Left ventricle myocardium inferior (tissue), 1 donor: ENCODE measurements around the gene SEMA4B. TPM values are rescaled to one million over a fixed set of nuclear protein-coding genes. Genes with fewer than 3 reads are reported as not detected.

Experiments
- DNase-seq: peaks from one replicate; pipeline ENCODE4 v3.0.0-alpha.2; 2020
- H3K27ac ChIP-seq: fragments of 200-600 bp; replicated peaks from 2 replicates; pipeline ENCODE4 v1.8.0; 2021
- H3K27me3 ChIP-seq: fragments of 200-600 bp; 2 replicates; pipeline ENCODE4 v1.8.0; 2021; ENCODE audit warnings: low read depth
- H3K36me3 ChIP-seq: fragments of 200-600 bp; 2 replicates; pipeline ENCODE4 v1.8.0; 2021
- H3K4me1 ChIP-seq: fragments of 200-600 bp; 2 replicates; pipeline ENCODE4 v1.8.0; 2021
- H3K4me3 ChIP-seq: fragments of 200-600 bp; 2 replicates; pipeline ENCODE4 v1.8.0; 2021; ENCODE audit warnings: mild to moderate bottlenecking, moderate library complexity
- H3K9me3 ChIP-seq: fragments of 200-600 bp; replicated peaks from 2 replicates; pipeline ENCODE4 v1.8.0; 2021
- intact Hi-C: fragments of 100-400 bp; cut with micrococcal nuclease; formaldehyde crosslinking; loops from one replicate; pipeline ENCODE4 v1.11.0; 2022
- total RNA-seq: library from RNA; stranded (reverse); fragmentation: NEBNext Ultra II Directional; extraction: Animal tissue kit (Norgen Biotek cat#: 25700); gene quantifications from one replicate; pipeline ENCODE4 v1.2.1, GENCODE V29; 2021
- TF ChIP-seq, protein P1 (sequence below): fragments of 200-600 bp; IDR thresholded peaks from 2 replicates; pipeline ENCODE4 v1.8.0; 2021; ENCODE audit warnings: antibody characterized with exemption, mild to moderate bottlenecking, borderline replicate concordance
- donor health status: DM: no; HTN: yes; CAD: no; lungs with severe emphysema.

The SEMA4B gene
- total RNA-seq, 1 donor from 2014 or later: 22.7 TPM

GRCh38 chr15:90227816-90228772 lies 27.0 kb downstream of the SEMA4B start:
- H3K27ac ChIP-seq: peak overlapping the region; percentile 92
- no peak overlapping the region for H3K4me3 ChIP-seq
- H3K27me3 ChIP-seq: no peaks in the 10 kb centered on the region
- H3K36me3 ChIP-seq: peaks cover 87% of the 10 kb centered on the region
- intact Hi-C loops: no loop called here
- TF ChIP-seq, protein P1, sequence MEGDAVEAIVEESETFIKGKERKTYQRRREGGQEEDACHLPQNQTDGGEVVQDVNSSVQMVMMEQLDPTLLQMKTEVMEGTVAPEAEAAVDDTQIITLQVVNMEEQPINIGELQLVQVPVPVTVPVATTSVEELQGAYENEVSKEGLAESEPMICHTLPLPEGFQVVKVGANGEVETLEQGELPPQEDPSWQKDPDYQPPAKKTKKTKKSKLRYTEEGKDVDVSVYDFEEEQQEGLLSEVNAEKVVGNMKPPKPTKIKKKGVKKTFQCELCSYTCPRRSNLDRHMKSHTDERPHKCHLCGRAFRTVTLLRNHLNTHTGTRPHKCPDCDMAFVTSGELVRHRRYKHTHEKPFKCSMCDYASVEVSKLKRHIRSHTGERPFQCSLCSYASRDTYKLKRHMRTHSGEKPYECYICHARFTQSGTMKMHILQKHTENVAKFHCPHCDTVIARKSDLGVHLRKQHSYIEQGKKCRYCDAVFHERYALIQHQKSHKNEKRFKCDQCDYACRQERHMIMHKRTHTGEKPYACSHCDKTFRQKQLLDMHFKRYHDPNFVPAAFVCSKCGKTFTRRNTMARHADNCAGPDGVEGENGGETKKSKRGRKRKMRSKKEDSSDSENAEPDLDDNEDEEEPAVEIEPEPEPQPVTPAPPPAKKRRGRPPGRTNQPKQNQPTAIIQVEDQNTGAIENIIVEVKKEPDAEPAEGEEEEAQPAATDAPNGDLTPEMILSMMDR: no peak
- H3K4me1 ChIP-seq: peaks cover 48% of the 10 kb centered on the region
- DNase-seq: no peak
- no peaks in the 10 kb centered on the region for H3K9me3 ChIP-seq

- Histone ChIP-seq H3K4me1 (peaks cover 54% of the 10 kb centered on the region), H3K9me3 (no peaks in the 10 kb centered on the region), H3K4me3 (no peak overlapping the region), H3K27ac (peak overlapping the region; percentile 92), H3K36me3 (peaks cover 78% of the 10 kb centered on the region), H3K27me3 (no peaks in the 10 kb centered on the region)
- no peak for DNase-seq
- TF ChIP-seq, protein P1: no peak
- intact Hi-C loops: no loop called here
These were observed 27.8 kb downstream of the SEMA4B start for GRCh38 chr15:90228960-90229359.

GRCh38 chr15:90230071-90230494 lies 29.0 kb downstream of the SEMA4B start:
- H3K27me3 ChIP-seq: no peaks in the 10 kb centered on the region
- H3K27ac ChIP-seq: peak overlapping the region; percentile 92
- peak; percentile 65 for DNase-seq
- H3K4me1 ChIP-seq: peaks cover 63% of the 10 kb centered on the region
- intact Hi-C loops: no loop called here
- H3K4me3 ChIP-seq: no peak overlapping the region
- TF ChIP-seq, protein P1: no peak
- H3K9me3 ChIP-seq: no peaks in the 10 kb centered on the region
- peaks cover 67% of the 10 kb centered on the region for H3K36me3 ChIP-seq

DNA sequence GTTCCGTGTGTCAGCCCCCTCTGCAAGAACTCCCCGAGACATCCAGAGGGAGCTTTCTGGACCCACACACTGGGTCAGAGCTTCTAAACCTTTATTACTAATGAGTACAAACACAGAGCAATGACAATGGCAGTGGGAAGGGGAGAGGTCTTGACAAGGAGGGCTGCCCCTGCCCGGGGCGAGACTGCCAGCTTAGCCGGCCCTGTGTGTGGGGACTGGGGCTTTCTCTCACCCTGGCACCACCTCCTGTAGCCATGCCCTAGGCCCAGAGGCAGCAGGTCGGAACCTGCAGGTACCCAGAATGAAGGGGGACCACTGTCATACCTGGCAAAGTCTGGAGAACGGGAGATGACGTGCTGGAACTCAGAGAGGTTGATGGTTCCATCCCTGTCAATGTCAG lies 29.5 kb downstream of the SEMA4B start:
- no peaks in the 10 kb centered on the region for H3K27me3 ChIP-seq
- TF ChIP-seq, protein P1: no peak
- peaks cover 65% of the 10 kb centered on the region for H3K4me1 ChIP-seq
- H3K4me3 ChIP-seq: no peak overlapping the region
- no peak for DNase-seq
- H3K36me3 ChIP-seq: peaks cover 62% of the 10 kb centered on the region
- H3K27ac ChIP-seq: peak overlapping the region; percentile 92
- intact Hi-C loops: no loop called here
- no peaks in the 10 kb centered on the region for H3K9me3 ChIP-seq

DNA sequence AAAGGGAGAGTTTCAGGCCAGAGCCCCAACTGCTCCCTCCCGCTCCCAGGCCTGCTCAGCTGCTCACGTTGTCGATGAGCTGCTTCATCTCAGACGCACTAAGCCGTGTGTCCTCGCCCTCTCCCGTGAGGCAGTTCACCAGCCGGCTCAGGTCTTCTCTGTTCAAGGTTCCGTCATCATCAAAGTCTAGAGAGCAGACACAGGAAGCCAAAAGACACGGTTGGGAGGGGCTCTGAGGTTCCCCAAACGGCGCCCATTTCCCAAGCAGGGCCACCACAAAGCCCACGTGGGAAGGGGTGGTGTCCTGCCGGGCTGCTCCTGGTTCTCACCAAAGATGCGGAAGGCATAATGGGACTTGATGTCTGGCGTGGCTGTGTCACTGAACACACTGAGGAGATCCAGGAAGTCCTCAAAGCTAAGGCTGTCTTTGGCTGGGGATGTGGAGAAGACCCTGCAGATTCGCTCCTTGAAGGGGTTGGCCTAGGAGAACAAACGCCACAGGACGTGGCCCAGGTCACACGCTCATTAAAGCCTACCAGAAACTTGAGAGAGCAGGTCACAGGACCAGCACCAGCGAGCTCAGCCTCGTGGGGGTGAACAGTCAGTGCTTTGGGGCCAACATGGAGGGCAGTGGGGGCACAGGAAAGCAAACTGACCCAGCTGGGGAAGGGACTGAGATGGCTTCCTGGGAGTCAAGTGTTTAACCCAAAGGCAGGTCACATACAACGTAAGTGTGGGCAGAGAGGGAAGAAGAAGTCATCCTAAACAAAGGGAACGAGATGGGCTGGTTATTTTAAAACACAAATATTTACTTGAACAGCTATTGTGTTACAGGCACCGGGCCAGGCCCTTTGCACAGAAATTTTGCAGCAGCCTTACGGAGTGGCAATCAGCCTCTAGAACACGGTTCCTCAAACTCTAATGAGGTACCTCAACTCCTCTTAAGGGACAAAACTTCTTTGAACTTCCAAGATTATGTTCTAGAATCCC lies 30.2 kb downstream of the SEMA4B start:
- no peak for DNase-seq
- intact Hi-C loops: no loop called here
- Histone ChIP-seq H3K27ac (peak overlapping the region; percentile 92), H3K9me3 (no peaks in the 10 kb centered on the region), H3K4me3 (no peak overlapping the region), H3K4me1 (peaks cover 65% of the 10 kb centered on the region), H3K36me3 (peaks cover 61% of the 10 kb centered on the region), H3K27me3 (no peaks in the 10 kb centered on the region)
- TF ChIP-seq, protein P1: no peak
